Cortex of kidney (tissue), 1 donor: Measurements from ENCODE around the gene TMBIM1.

ENCODE experiments used
- DNase-seq: peaks from one replicate; lab custom pipeline; 2025; lab: John Stamatoyannopoulos, UW

The TMBIM1 gene

GRCh38 chr2:218272531-218273212 lies 19.6 kb downstream of the TMBIM1 start:
- no peak for DNase-seq

GRCh38 chr2:218271865-218272530 lies 20.3 kb downstream of the TMBIM1 start:
- no peak for DNase-seq

- DNase-seq = no peak
Measured at GRCh38 chr2:218271487-218271797, 20.9 kb downstream of the TMBIM1 start.

GRCh38 chr2:218270721-218271486 lies 21.4 kb downstream of the TMBIM1 start:
- DNase-seq = no peak

GRCh38 chr2:218269900-218270720 lies 22.2 kb downstream of the TMBIM1 start, which contains the start of the genes AAMP and PNKD:
Gene AAMP, minus strand, starts transcription at chr2:218270137. Its CDS starts 51 bp downstream, at chr2:218270086.
Gene PNKD, plus strand, starts transcription at chr2:218270519. Its CDS starts 17 bp downstream, at chr2:218270536.
- no peak for DNase-seq

GRCh38 chr2:218267259-218267658 lies 25.0 kb downstream of the TMBIM1 start:
- DNase-seq = no peak

GRCh38 chr2:218266316-218266979 lies 25.9 kb downstream of the TMBIM1 start:
- DNase-seq = no peak

- DNase-seq = no peak
Measured at GRCh38 chr2:218265626-218266025, 26.7 kb downstream of the TMBIM1 start.

GRCh38 chr2:218264773-218265561 lies 27.3 kb downstream of the TMBIM1 start:
- DNase-seq = no peak

GRCh38 chr2:218263817-218264641 lies 28.3 kb downstream of the TMBIM1 start:
- no peak for DNase-seq

GRCh38 chr2:218262631-218263586 lies 29.4 kb downstream of the TMBIM1 start:
- DNase-seq = no peak

- DNase-seq = no peak
Measured at GRCh38 chr2:218262237-218262600, 30.1 kb downstream of the TMBIM1 start.

- DNase-seq = no peak
Measured at GRCh38 chr2:218261423-218262236, 30.7 kb downstream of the TMBIM1 start.

GRCh38 chr2:218260742-218261422 lies 31.4 kb downstream of the TMBIM1 start, which contains the start of gene GPBAR1:
Gene GPBAR1, plus strand, starts transcription at chr2:218261015. Its CDS starts 1,710 bp downstream, at chr2:218262725.
- DNase-seq = no peak

- no peak for DNase-seq
Measured at GRCh38 chr2:218260166-218260565, 32.1 kb downstream of the TMBIM1 start.

- no peak for DNase-seq
Measured at GRCh38 chr2:218259099-218259961, 33.0 kb downstream of the TMBIM1 start.
